GM12892 (cell line): ENCODE measurements around the gene FAM177B.

Source experiments
- POLR2A ChIP-seq: IDR thresholded peaks from 2 replicates; pipeline ENCODE4 v1.6.1; 2011; ENCODE audit warnings: low read depth, low read length, control low read depth
- POLR2AphosphoS5 ChIP-seq: IDR thresholded peaks from 2 replicates; pipeline ENCODE4 v1.6.1; 2011; ENCODE audit warnings: low read depth, low read length, control low read depth

DNA sequence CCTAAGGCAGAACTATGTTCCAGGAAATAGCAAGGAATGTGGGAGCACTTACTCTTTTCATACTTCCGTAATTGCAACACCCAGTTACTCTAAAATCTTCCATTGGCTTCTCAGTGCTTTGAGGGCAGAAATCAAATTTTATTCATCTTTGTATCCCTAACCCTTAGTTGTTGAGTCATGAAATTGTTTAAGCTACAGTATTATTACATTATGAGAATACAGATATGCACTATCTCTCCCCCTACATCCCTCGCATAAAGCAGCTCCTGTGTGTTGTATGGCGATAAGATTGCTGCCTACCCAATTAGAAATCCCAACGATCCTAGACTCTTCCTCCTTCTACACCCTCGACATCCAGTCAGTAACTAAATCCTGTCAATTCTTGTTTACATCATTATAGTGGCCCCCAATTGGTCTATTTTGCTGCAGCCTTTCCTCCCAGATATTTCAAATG is 27.3 kb upstream of the FAM177B start:
- TF ChIP-seq POLR2AphosphoS5 (no peak), POLR2A (no peak)
